ENCODE data around the gene DAO. TPM values are rescaled to one million over a fixed set of nuclear protein-coding genes. Genes with fewer than 3 reads are reported as not detected.

Gene DAO
- total RNA-seq, 1 experiment from 2014 or later = not detected

DNA sequence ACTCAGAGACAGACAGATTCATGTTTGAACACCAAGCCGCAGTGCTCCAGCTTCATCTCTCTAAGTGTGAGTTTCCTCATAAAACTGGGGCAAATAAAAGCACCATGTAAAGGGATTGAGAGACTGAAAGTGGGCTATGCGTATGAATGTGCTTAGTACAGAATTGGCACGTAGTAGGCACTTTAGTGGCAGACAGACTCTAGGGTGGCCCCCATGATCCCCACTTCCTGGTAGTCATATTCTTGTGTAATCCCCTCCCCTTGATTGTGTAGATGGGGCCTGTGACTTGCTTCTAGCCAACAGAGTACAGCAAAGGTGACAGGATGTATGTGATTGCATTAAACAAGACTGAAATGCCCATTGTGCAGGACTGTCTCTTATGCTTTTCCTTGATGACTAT, 43.0 kb downstream of the DAO start:
- Histone ChIP-seq H2AFZ (ENCODE audit: low read length) (no peak overlapping the region), H3K14ac (ENCODE audit: insufficient read depth, low read length) (no peak overlapping the region), H3K79me1 (ENCODE audit: insufficient read depth, low read depth, low read length, poor library complexity, severe bottlenecking) (no peaks in the 10 kb centered on the region), H3K23ac (ENCODE audit: insufficient read length, low read depth, low read length) (no peak overlapping the region), H3K56ac (ENCODE audit: insufficient read length, low read depth, low read length) (no peak overlapping the region), H2BK20ac (ENCODE audit: low read depth, low read length, poor library complexity, severe bottlenecking) (no peak overlapping the region), H2BK120ac (ENCODE audit: low read depth, low read length, poor library complexity, severe bottlenecking) (no peak overlapping the region), H2BK5ac (ENCODE audit: insufficient read length, low read length) (no peak overlapping the region), H4K91ac (ENCODE audit: insufficient read length, low read depth, low read length) (no peak overlapping the region), H3K23me2 (ENCODE audit: insufficient read length, low read depth, low read length, poor library complexity, severe bottlenecking) (no peaks in the 10 kb centered on the region), H3K9me3 (ENCODE audit: control insufficient read depth, low read depth, low read length) (no peaks in the 10 kb centered on the region), H4K5ac (ENCODE audit: insufficient read length, low read depth, low read length) (no peak overlapping the region), H3K4me2 (ENCODE audit: insufficient read depth, insufficient read length, low read length) (no peak overlapping the region), H2BK12ac (ENCODE audit: insufficient read length, low read depth, low read length) (no peak overlapping the region), H3K9ac (ENCODE audit: extremely low read depth, insufficient read length, low read length) (no peak overlapping the region), H3K27ac (ENCODE audit: insufficient read length, low read depth, low read length) (no peak overlapping the region), H4K20me1 (ENCODE audit: control insufficient read depth, insufficient read depth, insufficient read length) (no peaks in the 10 kb centered on the region), H3K4me1 (ENCODE audit: insufficient read depth, low read length) (no peaks in the 10 kb centered on the region), H3K79me2 (ENCODE audit: insufficient read depth, low read length) (no peaks in the 10 kb centered on the region), H2BK15ac (ENCODE audit: low read depth, low read length) (no peak overlapping the region), H2AK5ac (ENCODE audit: insufficient read length, low read length) (no peak overlapping the region), H3K4ac (ENCODE audit: low read depth, low read length) (no peak overlapping the region), H3T11ph (ENCODE audit: low read length) (no peak overlapping the region), H4K8ac (replicated peaks; ENCODE audit: insufficient read length, low read depth, low read length) (no peak overlapping the region), H3K27me3 (ENCODE audit: insufficient read depth, low read length) (no peaks in the 10 kb centered on the region), H3K18ac (ENCODE audit: insufficient read length, low read depth, low read length) (no peak overlapping the region)
- Mint-ChIP-seq H3K4me3 (no peak overlapping the region), H3K9me3 (peaks cover 2 to 4% of the 10 kb centered on the region in 2 experiments; a peak in 3 of 5 replicates), H3K27me3 (ENCODE audit: low read depth) (peaks cover 28% of the 10 kb centered on the region), H3K27ac (no peak overlapping the region; a peak in 1 of 7 replicates), H3K36me3 (ENCODE audit: insufficient read depth in 1 of 3, low read depth in 3 of 3) (peaks cover 0 to 2% (median 0%) of the 10 kb centered on the region in 3 experiments; a peak in 2 of 7 replicates), H3K4me1 (no peaks in the 10 kb centered on the region; a peak in 1 of 4 replicates)
- TF ChIP-seq, protein P1, sequence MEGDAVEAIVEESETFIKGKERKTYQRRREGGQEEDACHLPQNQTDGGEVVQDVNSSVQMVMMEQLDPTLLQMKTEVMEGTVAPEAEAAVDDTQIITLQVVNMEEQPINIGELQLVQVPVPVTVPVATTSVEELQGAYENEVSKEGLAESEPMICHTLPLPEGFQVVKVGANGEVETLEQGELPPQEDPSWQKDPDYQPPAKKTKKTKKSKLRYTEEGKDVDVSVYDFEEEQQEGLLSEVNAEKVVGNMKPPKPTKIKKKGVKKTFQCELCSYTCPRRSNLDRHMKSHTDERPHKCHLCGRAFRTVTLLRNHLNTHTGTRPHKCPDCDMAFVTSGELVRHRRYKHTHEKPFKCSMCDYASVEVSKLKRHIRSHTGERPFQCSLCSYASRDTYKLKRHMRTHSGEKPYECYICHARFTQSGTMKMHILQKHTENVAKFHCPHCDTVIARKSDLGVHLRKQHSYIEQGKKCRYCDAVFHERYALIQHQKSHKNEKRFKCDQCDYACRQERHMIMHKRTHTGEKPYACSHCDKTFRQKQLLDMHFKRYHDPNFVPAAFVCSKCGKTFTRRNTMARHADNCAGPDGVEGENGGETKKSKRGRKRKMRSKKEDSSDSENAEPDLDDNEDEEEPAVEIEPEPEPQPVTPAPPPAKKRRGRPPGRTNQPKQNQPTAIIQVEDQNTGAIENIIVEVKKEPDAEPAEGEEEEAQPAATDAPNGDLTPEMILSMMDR (conservative IDR thresholded peaks at IDR 0.05) = no peak
- WGBS (ENCODE audit: extremely low coverage, insufficient read length, low lambda C conversion rate) = no CpG with 5 or more reads among the region's 3 CpGs
- no peak for DNase-seq

Data from H9 (cell line).